Activated naive CD4-positive, alpha-beta T cell treated with anti-CD3 and anti-CD28 coated beads, Interleukin-2, amount 50 U/mL, for 24 hours (primary cell): ENCODE data around the gene ATRNL1.

Source experiments
- H3K27ac Mint-ChIP-seq: one replicate; pipeline ENCODE4 v1.8.0; 2021; ENCODE audit warnings: mild to moderate bottlenecking, mixed read lengths
- H3K27me3 Mint-ChIP-seq: one replicate; pipeline ENCODE4 v1.8.0; 2021; ENCODE audit warnings: mixed read lengths
- H3K36me3 Mint-ChIP-seq: one replicate; pipeline ENCODE4 v1.8.0; 2021; ENCODE audit warnings: mixed read lengths
- H3K4me1 Mint-ChIP-seq: one replicate; pipeline ENCODE4 v1.8.0; 2021; ENCODE audit warnings: mixed read lengths
- H3K4me3 Mint-ChIP-seq: one replicate; pipeline ENCODE4 v1.8.0; 2021; ENCODE audit warnings: mild to moderate bottlenecking, mixed read lengths
- H3K9me3 Mint-ChIP-seq: one replicate; pipeline ENCODE4 v1.8.0; 2021; ENCODE audit warnings: mixed read lengths

ATRNL1 gene

DNA sequence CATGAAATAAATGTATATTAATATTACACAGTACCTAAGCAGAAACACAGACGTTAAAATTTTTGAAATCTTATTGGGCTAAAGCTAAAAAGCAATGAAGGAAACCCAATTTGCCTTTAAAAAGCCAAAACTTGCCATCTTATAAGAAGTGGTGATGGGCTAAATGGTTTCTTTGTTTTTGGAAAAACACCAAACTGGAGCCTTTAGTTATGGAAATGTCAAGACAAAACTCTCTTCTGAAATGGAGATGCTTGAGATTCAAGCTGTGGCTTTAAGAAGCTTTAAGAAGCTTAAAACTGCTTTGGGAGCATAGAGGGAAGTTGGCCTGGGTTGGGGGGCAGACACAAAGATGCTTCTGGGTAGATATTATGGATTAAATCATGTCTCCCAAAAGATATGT lies 902.9 kb downstream of the ATRNL1 start:
- H3K36me3 Mint-ChIP-seq = no peaks in the 10 kb centered on the region
- H3K27ac Mint-ChIP-seq = no peak overlapping the region
- no peak overlapping the region for H3K4me3 Mint-ChIP-seq
- no peaks in the 10 kb centered on the region for H3K9me3 Mint-ChIP-seq
- H3K4me1 Mint-ChIP-seq = no peaks in the 10 kb centered on the region
- H3K27me3 Mint-ChIP-seq = no peaks in the 10 kb centered on the region

DNA sequence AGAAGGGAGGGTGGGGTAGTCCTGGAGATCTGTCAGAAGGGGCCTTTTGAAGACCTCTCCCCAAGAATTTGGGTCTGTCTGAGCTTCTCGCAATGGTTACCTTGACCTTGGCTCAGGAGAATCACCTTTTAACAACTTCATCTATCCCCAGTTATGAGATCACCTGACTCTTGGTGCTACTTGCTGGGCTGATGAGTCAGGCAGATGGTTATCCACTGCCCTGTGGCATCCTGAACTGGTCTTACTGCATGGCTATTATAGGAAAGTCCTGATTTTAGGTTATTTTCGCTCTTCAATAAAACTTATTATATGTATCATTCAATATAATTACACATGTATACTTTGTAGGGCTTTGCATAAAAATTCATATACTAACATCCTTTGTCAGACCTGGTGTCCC lies 905.1 kb downstream of the ATRNL1 start:
- H3K27ac Mint-ChIP-seq = no peak overlapping the region
- H3K9me3 Mint-ChIP-seq = no peaks in the 10 kb centered on the region
- H3K27me3 Mint-ChIP-seq = no peaks in the 10 kb centered on the region
- no peaks in the 10 kb centered on the region for H3K4me1 Mint-ChIP-seq
- H3K4me3 Mint-ChIP-seq = no peak overlapping the region
- no peaks in the 10 kb centered on the region for H3K36me3 Mint-ChIP-seq
